Astrocyte (in vitro differentiated cells and primary cell): ENCODE results near the gene IL3RA. TPM values are rescaled to one million over a fixed set of nuclear protein-coding genes. Genes with fewer than 3 reads are reported as not detected.

ENCODE experiments used
- DNase-seq: peaks from one replicate; pipeline ENCODE4 v3.0.0-alpha.2; 2010; ENCODE audit warnings: low read depth
- FAIRE-seq: peaks from 2 replicates; lab custom pipeline; 2011; peaks lifted over from hg19 to GRCh38; lab: Jason Lieb, UNC
- H2AFZ ChIP-seq: 2 replicates; pipeline ENCODE4 v1.6.0; 2012; ENCODE audit warnings: low read depth, low read length, inconsistent platforms
- H3K27ac ChIP-seq: 2 replicates; pipeline ENCODE4 v1.5.1; 2011; ENCODE audit warnings: low read depth, low read length, inconsistent platforms
- H3K27me3 ChIP-seq: 2 replicates; pipeline ENCODE4 v1.6.0; 2011; ENCODE audit warnings: low read length, inconsistent platforms; ENCODE audit not compliant: insufficient read depth
- H3K36me3 ChIP-seq: 2 replicates; pipeline ENCODE4 v1.5.1; 2011; ENCODE audit warnings: low read length, inconsistent platforms; ENCODE audit not compliant: insufficient read depth
- H3K4me1 ChIP-seq: 2 replicates; pipeline ENCODE4 v1.5.1; 2011; ENCODE audit warnings: low read length, inconsistent platforms; ENCODE audit not compliant: insufficient read depth
- H3K4me2 ChIP-seq: 2 replicates; pipeline ENCODE4 v1.6.0; 2012; ENCODE audit warnings: low read length, inconsistent platforms
- H3K4me3 ChIP-seq: 2 replicates; pipeline ENCODE4 v1.5.1; 2011; ENCODE audit warnings: low read depth, mild to moderate bottlenecking, low read length, inconsistent platforms; ENCODE audit not compliant: insufficient read depth
- H3K79me2 ChIP-seq: 2 replicates; pipeline ENCODE4 v1.6.0; 2012; ENCODE audit warnings: mild to moderate bottlenecking, low read length, inconsistent platforms; ENCODE audit not compliant: insufficient read depth
- H3K9ac ChIP-seq: 2 replicates; pipeline ENCODE4 v1.6.0; 2012; ENCODE audit warnings: mild to moderate bottlenecking, low read length, inconsistent platforms
- H3K9me3 ChIP-seq: 2 replicates; pipeline ENCODE4 v1.5.1; 2012; ENCODE audit warnings: low read depth, mild to moderate bottlenecking, low read length, inconsistent platforms; ENCODE audit not compliant: insufficient read depth
- H4K20me1 ChIP-seq: 2 replicates; pipeline ENCODE4 v1.6.0; 2012; ENCODE audit warnings: low read length, inconsistent platforms; ENCODE audit not compliant: insufficient read depth
- H3K27ac Mint-ChIP-seq: one replicate; pipeline ENCODE4 v1.8.0; 2021; ENCODE audit warnings: mild to moderate bottlenecking, mixed read lengths; ENCODE audit not compliant: unreplicated experiment
- H3K27me3 Mint-ChIP-seq: one replicate; pipeline ENCODE4 v1.8.0; 2021; ENCODE audit warnings: low read depth, mixed read lengths; ENCODE audit not compliant: unreplicated experiment
- H3K36me3 Mint-ChIP-seq: one replicate; pipeline ENCODE4 v1.8.0; 2021; ENCODE audit warnings: low read depth, mixed read lengths; ENCODE audit not compliant: unreplicated experiment
- H3K4me1 Mint-ChIP-seq: one replicate; pipeline ENCODE4 v1.8.0; 2021; ENCODE audit warnings: low read depth, mixed read lengths; ENCODE audit not compliant: unreplicated experiment
- H3K4me3 Mint-ChIP-seq: one replicate; pipeline ENCODE4 v1.8.0; 2021; ENCODE audit warnings: mild to moderate bottlenecking, moderate library complexity, mixed read lengths; ENCODE audit not compliant: unreplicated experiment
- H3K9me3 Mint-ChIP-seq: one replicate; pipeline ENCODE4 v1.8.0; 2021; ENCODE audit warnings: mild to moderate bottlenecking, mixed read lengths; ENCODE audit not compliant: unreplicated experiment
- EZH2 ChIP-seq: IDR thresholded peaks from 2 replicates; pipeline ENCODE4 v1.6.1; 2012; ENCODE audit warnings: mild to moderate bottlenecking, low read length, inconsistent platforms; ENCODE audit not compliant: insufficient read depth
- total RNA-seq: library from RNA; stranded (reverse); gene quantifications from 2 replicates; pipeline ENCODE4 v1.2.1, GENCODE V29; 2021
- TF ChIP-seq, protein P1 (sequence below): IDR thresholded peaks from 2 replicates; pipeline ENCODE4 v1.5.1; 2011; ENCODE audit warnings: low read depth, mild to moderate bottlenecking, inconsistent platforms, low read length, moderate library complexity; ENCODE audit not compliant: insufficient read depth

Gene IL3RA
- total RNA-seq, 1 donor from 2014 or later: not detected

- DNase-seq (no peak), FAIRE-seq (no peak)
- Mint-ChIP-seq H3K4me3 (no peak overlapping the region), H3K36me3 (peaks cover 28% of the 10 kb centered on the region), H3K9me3 (no peaks in the 10 kb centered on the region), H3K27ac (no peak overlapping the region), H3K27me3 (no peaks in the 10 kb centered on the region), H3K4me1 (peaks cover 19% of the 10 kb centered on the region)
- Histone ChIP-seq H3K36me3 (peaks cover 44% of the 10 kb centered on the region), H4K20me1 (peaks cover 68% of the 10 kb centered on the region), H3K4me3 (no peak overlapping the region), H3K4me2 (no peak overlapping the region), H3K27ac (no peak overlapping the region), H2AFZ (no peak overlapping the region), H3K27me3 (no peaks in the 10 kb centered on the region), H3K9me3 (no peaks in the 10 kb centered on the region), H3K79me2 (peaks cover 44% of the 10 kb centered on the region), H3K4me1 (peaks cover 8% of the 10 kb centered on the region), H3K9ac (no peak overlapping the region)
- TF ChIP-seq EZH2: no peak
- TF ChIP-seq, protein P1, sequence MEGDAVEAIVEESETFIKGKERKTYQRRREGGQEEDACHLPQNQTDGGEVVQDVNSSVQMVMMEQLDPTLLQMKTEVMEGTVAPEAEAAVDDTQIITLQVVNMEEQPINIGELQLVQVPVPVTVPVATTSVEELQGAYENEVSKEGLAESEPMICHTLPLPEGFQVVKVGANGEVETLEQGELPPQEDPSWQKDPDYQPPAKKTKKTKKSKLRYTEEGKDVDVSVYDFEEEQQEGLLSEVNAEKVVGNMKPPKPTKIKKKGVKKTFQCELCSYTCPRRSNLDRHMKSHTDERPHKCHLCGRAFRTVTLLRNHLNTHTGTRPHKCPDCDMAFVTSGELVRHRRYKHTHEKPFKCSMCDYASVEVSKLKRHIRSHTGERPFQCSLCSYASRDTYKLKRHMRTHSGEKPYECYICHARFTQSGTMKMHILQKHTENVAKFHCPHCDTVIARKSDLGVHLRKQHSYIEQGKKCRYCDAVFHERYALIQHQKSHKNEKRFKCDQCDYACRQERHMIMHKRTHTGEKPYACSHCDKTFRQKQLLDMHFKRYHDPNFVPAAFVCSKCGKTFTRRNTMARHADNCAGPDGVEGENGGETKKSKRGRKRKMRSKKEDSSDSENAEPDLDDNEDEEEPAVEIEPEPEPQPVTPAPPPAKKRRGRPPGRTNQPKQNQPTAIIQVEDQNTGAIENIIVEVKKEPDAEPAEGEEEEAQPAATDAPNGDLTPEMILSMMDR: no peak
Observed at GRCh38 chrX:1384658-1385252, 48.2 kb downstream of the IL3RA start.

GRCh38 chrX:1385253-1386223, 49.0 kb downstream of the IL3RA start:
- DNase-seq: no peak
- Mint-ChIP-seq H3K27ac (no peak overlapping the region), H3K9me3 (no peaks in the 10 kb centered on the region), H3K4me3 (no peak overlapping the region), H3K27me3 (no peaks in the 10 kb centered on the region), H3K4me1 (peaks cover 20% of the 10 kb centered on the region), H3K36me3 (peaks cover 27% of the 10 kb centered on the region)
- TF ChIP-seq, protein P1: no peak
- no peak for TF ChIP-seq EZH2
- H3K36me3 ChIP-seq: peaks cover 49% of the 10 kb centered on the region
- no peak overlapping the region for H2AFZ ChIP-seq
- H3K4me2 ChIP-seq: no peak overlapping the region
- H3K4me3 ChIP-seq: no peak overlapping the region
- no peaks in the 10 kb centered on the region for H3K27me3 ChIP-seq
- H3K9ac ChIP-seq: no peak overlapping the region
- peaks cover 10% of the 10 kb centered on the region for H3K4me1 ChIP-seq
- H4K20me1 ChIP-seq: peaks cover 76% of the 10 kb centered on the region
- FAIRE-seq: no peak
- H3K9me3 ChIP-seq: no peaks in the 10 kb centered on the region
- H3K79me2 ChIP-seq: peaks cover 52% of the 10 kb centered on the region
- H3K27ac ChIP-seq: no peak overlapping the region
